DOHH2 (cell line): ENCODE measurements around the gene PSME1.

Experiments
- H3F3A ChIP-seq: fragments of 200-600 bp; sonication (generic), shearing (Covaris generic); 2 replicates; pipeline ENCODE4 v1.6.0; 2016; ENCODE audit warnings: antibody characterized with exemption, mild to moderate bottlenecking; ENCODE audit not compliant: control insufficient read depth, insufficient read depth
- H3K27ac ChIP-seq: fragments of 200-600 bp; sonication (generic); 2 replicates; pipeline ENCODE4 v1.5.1; 2014; ENCODE audit warnings: low read depth, mild to moderate bottlenecking, low read length, moderate library complexity
- H3K27me3 ChIP-seq: fragments of 200-600 bp; sonication (generic); 2 replicates; pipeline ENCODE4 v1.6.1; 2014; ENCODE audit warnings: mild to moderate bottlenecking, low read length, mixed read lengths; ENCODE audit not compliant: control insufficient read depth
- H3K36me3 ChIP-seq: fragments of 200-600 bp; sonication (generic); 2 replicates; pipeline ENCODE4 v1.6.1; 2014; ENCODE audit warnings: mild to moderate bottlenecking, low read length, moderate library complexity, mixed read lengths; ENCODE audit not compliant: control insufficient read depth
- H3K4me1 ChIP-seq: fragments of 200-600 bp; sonication (generic); 2 replicates; pipeline ENCODE4 v1.6.1; 2014; ENCODE audit warnings: mild to moderate bottlenecking, low read length, mixed read lengths; ENCODE audit not compliant: control insufficient read depth
- H3K4me2 ChIP-seq: fragments of 200-600 bp; sonication (generic); 2 replicates; pipeline ENCODE4 v1.6.0; 2014; ENCODE audit warnings: mild to moderate bottlenecking, low read length, moderate library complexity
- H3K4me3 ChIP-seq: fragments of 200-600 bp; sonication (generic); 2 replicates; pipeline ENCODE4 v1.5.1; 2014; ENCODE audit warnings: mild to moderate bottlenecking, low read length, mixed read lengths
- H3K79me2 ChIP-seq: fragments of 200-600 bp; sonication (generic); 2 replicates; pipeline ENCODE4 v1.6.1; 2014; ENCODE audit warnings: mild to moderate bottlenecking, low read length, mixed read lengths; ENCODE audit not compliant: control insufficient read depth
- H3K9me2 ChIP-seq: fragments of 200-600 bp; sonication (generic); replicated peaks from 2 replicates; pipeline ENCODE4 v1.6.1; 2014; ENCODE audit warnings: mild to moderate bottlenecking, low read length, mixed read lengths; ENCODE audit not compliant: control insufficient read depth
- H3K9me3 ChIP-seq: fragments of 200-600 bp; sonication (generic); 2 replicates; pipeline ENCODE4 v1.6.1; 2014; ENCODE audit warnings: antibody characterized with exemption, low read length, mixed read lengths; ENCODE audit not compliant: control insufficient read depth, insufficient read depth
- H4K20me1 ChIP-seq: fragments of 200-600 bp; sonication (generic); 2 replicates; pipeline ENCODE4 v1.6.0; 2014; ENCODE audit warnings: low read depth, mild to moderate bottlenecking, antibody characterized with exemption, low read length, moderate library complexity; ENCODE audit not compliant: control insufficient read depth, insufficient read depth
- CTCF ChIP-seq: fragments of 200-600 bp; sonication (generic); IDR thresholded peaks from one replicate; pipeline ENCODE4 v1.5.1; 2014; ENCODE audit warnings: antibody characterized with exemption, mild to moderate bottlenecking, low read depth, low read length; ENCODE audit not compliant: poor library complexity, severe bottlenecking
- EZH2phosphoT487 ChIP-seq: fragments of 200-600 bp; sonication (generic); IDR thresholded peaks from 2 replicates; pipeline ENCODE4 v1.6.1; 2017; ENCODE audit warnings: borderline replicate concordance, mild to moderate bottlenecking, antibody characterized with exemption, low read length, moderate library complexity, mixed read lengths

Gene PSME1

DNA sequence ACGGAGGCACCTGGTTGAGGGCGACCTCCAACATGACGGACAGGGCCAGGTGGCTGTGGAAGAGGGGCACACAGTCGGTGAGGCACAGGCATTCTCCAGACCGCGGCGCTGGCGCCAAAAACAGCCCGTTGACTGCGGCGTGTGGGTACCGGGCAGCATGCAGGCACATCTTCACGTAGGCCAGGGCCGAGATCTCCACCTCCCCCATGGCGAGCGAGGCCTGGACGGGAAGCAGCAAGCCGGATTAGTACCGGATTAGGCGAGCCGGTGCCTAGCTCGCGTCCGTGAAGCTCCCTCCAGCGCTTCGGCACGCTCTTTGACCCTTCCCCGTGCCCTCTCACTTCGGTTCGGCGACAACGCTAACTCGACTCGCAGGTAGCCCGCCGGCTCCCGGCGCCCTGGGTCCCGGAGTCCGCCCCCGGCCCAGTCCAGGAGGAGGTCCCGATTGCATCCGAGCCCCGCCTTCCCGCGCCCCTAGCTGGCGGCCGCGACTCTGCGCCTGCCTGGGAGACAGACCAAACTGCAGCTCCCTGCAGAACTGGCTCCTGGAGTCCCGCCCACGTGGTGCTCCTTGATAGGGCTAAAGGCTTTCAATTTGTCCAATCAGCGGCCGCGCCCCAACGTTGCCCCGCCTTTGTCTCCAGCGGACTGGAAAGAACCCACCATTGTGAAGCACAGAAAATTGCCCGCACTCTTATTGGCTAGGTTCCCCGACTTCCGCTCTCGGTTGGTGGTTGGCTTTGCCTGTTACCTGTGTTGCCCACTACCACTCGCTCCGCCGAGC is 5.3 kb downstream of the PSME1 start, which contains the start of gene EMC9:
TSS of gene EMC9 (minus strand) at position 495 of the 784 bp plus-strand sequence. CDS start at position 208, 287 bp downstream.
- no peaks in the 10 kb centered on the region for H3K27me3 ChIP-seq
- H3K4me3 ChIP-seq: peak within 1 kb of the TSS; percentile 97
- H3K4me2 ChIP-seq: peak within 1 kb of the TSS; percentile 82
- peak within 1 kb of the TSS; percentile 65 for H3K27ac ChIP-seq
- peaks cover 53% of the 10 kb centered on the region for H3K79me2 ChIP-seq
- H3K36me3 ChIP-seq: peaks cover 67% of the 10 kb centered on the region
- H4K20me1 ChIP-seq: no peaks in the 10 kb centered on the region
- TF ChIP-seq EZH2phosphoT487 (no peak), CTCF (no peak)
- no peaks in the 10 kb centered on the region for H3K9me2 ChIP-seq
- H3F3A ChIP-seq: peaks cover 5% of the 10 kb centered on the region; the same call in 1 of the 2 replicates
- H3K4me1 ChIP-seq: peaks cover 41% of the 10 kb centered on the region
- no peaks in the 10 kb centered on the region for H3K9me3 ChIP-seq

DNA sequence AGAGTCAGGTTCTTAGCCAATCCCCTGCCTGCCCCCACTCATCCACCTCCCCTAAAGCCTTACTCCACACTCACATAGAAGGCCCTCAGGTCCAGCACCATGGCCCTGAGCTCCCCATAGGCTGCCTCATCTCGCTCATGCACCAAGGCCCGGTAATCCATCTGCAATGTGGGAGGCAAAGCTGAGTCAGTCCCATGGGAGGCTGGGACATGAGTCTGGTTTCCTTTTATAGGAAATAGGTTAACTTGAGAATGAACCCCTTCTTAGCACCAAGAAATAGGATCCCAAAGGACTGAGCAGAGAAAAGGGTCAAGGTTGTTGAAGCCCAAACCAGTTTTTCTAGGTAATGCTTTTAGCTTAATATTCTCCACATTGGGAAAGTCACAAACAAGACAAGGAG is 7.5 kb downstream of the PSME1 start:
- TF ChIP-seq CTCF: no peak
- TF ChIP-seq EZH2phosphoT487: no peak
- peaks cover 56% of the 10 kb centered on the region for H3K36me3 ChIP-seq
- H4K20me1 ChIP-seq: peaks cover 3% of the 10 kb centered on the region; the same call in 1 of the 2 replicates
- H3K9me3 ChIP-seq: no peaks in the 10 kb centered on the region
- H3K4me1 ChIP-seq: peaks cover 37% of the 10 kb centered on the region
- H3K27me3 ChIP-seq: no peaks in the 10 kb centered on the region
- no peak overlapping the region for H3K27ac ChIP-seq
- H3K4me2 ChIP-seq: no peak overlapping the region
- no peaks in the 10 kb centered on the region for H3K9me2 ChIP-seq
- 0 out of 2 replicates have a peak, but pooled peaks cover 3% of the 10 kb centered on the region for H3F3A ChIP-seq
- H3K4me3 ChIP-seq: no peak overlapping the region
- peaks cover 54% of the 10 kb centered on the region for H3K79me2 ChIP-seq

GRCh38 chr14:24144451-24144850 is 8.5 kb downstream of the PSME1 start:
- H4K20me1 ChIP-seq: peaks cover 3% of the 10 kb centered on the region; the same call in 1 of the 2 replicates
- no peak overlapping the region for H3K4me2 ChIP-seq
- TF ChIP-seq EZH2phosphoT487 (no peak), CTCF (no peak)
- no peaks in the 10 kb centered on the region for H3K9me2 ChIP-seq
- H3K4me1 ChIP-seq: peaks cover 34% of the 10 kb centered on the region
- peaks cover 55% of the 10 kb centered on the region for H3K79me2 ChIP-seq
- H3K27ac ChIP-seq: no peak overlapping the region
- H3K36me3 ChIP-seq: peaks cover 54% of the 10 kb centered on the region
- H3F3A ChIP-seq: 0 out of 2 replicates have a peak, but pooled peaks cover 3% of the 10 kb centered on the region
- H3K27me3 ChIP-seq: no peaks in the 10 kb centered on the region
- no peaks in the 10 kb centered on the region for H3K9me3 ChIP-seq
- H3K4me3 ChIP-seq: no peak overlapping the region
